H9 (cell line): ENCODE results near the gene FHIT. TPM values are rescaled to one million over a fixed set of nuclear protein-coding genes. Genes with fewer than 3 reads are reported as not detected.

ENCODE experiments used
- DNase-seq: peaks from one replicate; pipeline ENCODE4 v3.0.0-alpha.2; 2017
- H2AFZ ChIP-seq: one replicate; pipeline ENCODE4 v1.6.1; 2013; ENCODE audit warnings: mild to moderate bottlenecking, low read length, control low read depth, moderate library complexity
- H2AK5ac ChIP-seq: 2 replicates; pipeline ENCODE4 v1.6.1; 2013; ENCODE audit warnings: low read length, control low read depth, mixed read lengths; ENCODE audit not compliant: insufficient read length
- H2BK120ac ChIP-seq: one replicate; pipeline ENCODE4 v1.6.1; 2013; ENCODE audit warnings: low read depth, mild to moderate bottlenecking, low read length, control low read depth, inconsistent platforms; ENCODE audit not compliant: poor library complexity, severe bottlenecking
- H2BK12ac ChIP-seq: 2 replicates; pipeline ENCODE4 v1.6.1; 2013; ENCODE audit warnings: low read length, control low read depth, mixed read lengths, low read depth; ENCODE audit not compliant: insufficient read length
- H2BK15ac ChIP-seq: 2 replicates; pipeline ENCODE4 v1.6.1; 2013; ENCODE audit warnings: low read depth, low read length, control low read depth
- H2BK20ac ChIP-seq: one replicate; pipeline ENCODE4 v1.6.1; 2013; ENCODE audit warnings: low read depth, mild to moderate bottlenecking, low read length, control low read depth, inconsistent platforms; ENCODE audit not compliant: poor library complexity, severe bottlenecking
- H2BK5ac ChIP-seq: 2 replicates; pipeline ENCODE4 v1.6.1; 2013; ENCODE audit warnings: low read length, control low read depth, mixed read lengths; ENCODE audit not compliant: insufficient read length
- H3K14ac ChIP-seq: 2 replicates; pipeline ENCODE4 v1.6.1; 2013; ENCODE audit warnings: low read length, control low read depth; ENCODE audit not compliant: insufficient read depth
- H3K18ac ChIP-seq: 2 replicates; pipeline ENCODE4 v1.6.1; 2013; ENCODE audit warnings: low read depth, mild to moderate bottlenecking, mixed read lengths, low read length, control low read depth; ENCODE audit not compliant: insufficient read length
- H3K23ac ChIP-seq: 2 replicates; pipeline ENCODE4 v1.6.1; 2013; ENCODE audit warnings: low read length, control low read depth, mixed read lengths, low read depth; ENCODE audit not compliant: insufficient read length
- H3K23me2 ChIP-seq: 2 replicates; pipeline ENCODE4 v1.6.1; 2013; ENCODE audit warnings: low read depth, mild to moderate bottlenecking, mixed read lengths, low read length, control low read depth; ENCODE audit not compliant: insufficient read length, poor library complexity, severe bottlenecking
- H3K27ac ChIP-seq: 2 replicates; pipeline ENCODE4 v1.5.1; 2013; ENCODE audit warnings: low read length, control low read depth, mixed read lengths, low read depth; ENCODE audit not compliant: insufficient read length
- H3K27me3 ChIP-seq: 2 replicates; pipeline ENCODE4 v1.6.1; 2013; ENCODE audit warnings: low read length, control low read depth, inconsistent platforms; ENCODE audit not compliant: insufficient read depth
- H3K4ac ChIP-seq: 2 replicates; pipeline ENCODE4 v1.6.1; 2013; ENCODE audit warnings: low read depth, mild to moderate bottlenecking, control low read depth, inconsistent platforms, low read length, moderate library complexity
- H3K4me1 ChIP-seq: 2 replicates; pipeline ENCODE4 v1.6.1; 2013; ENCODE audit warnings: low read length, control low read depth, inconsistent platforms; ENCODE audit not compliant: insufficient read depth
- H3K4me2 ChIP-seq: 2 replicates; pipeline ENCODE4 v1.6.1; 2013; ENCODE audit warnings: low read length, control low read depth, mixed read lengths; ENCODE audit not compliant: insufficient read length, insufficient read depth
- H3K56ac ChIP-seq: 2 replicates; pipeline ENCODE4 v1.6.1; 2013; ENCODE audit warnings: low read depth, mild to moderate bottlenecking, mixed read lengths, low read length, control low read depth; ENCODE audit not compliant: insufficient read length
- H3K79me1 ChIP-seq: 2 replicates; pipeline ENCODE4 v1.6.1; 2013; ENCODE audit warnings: low read depth, mild to moderate bottlenecking, moderate library complexity, low read length, control low read depth, inconsistent platforms; ENCODE audit not compliant: insufficient read depth, poor library complexity, severe bottlenecking
- H3K79me2 ChIP-seq: 2 replicates; pipeline ENCODE4 v1.6.1; 2013; ENCODE audit warnings: low read length, control low read depth, inconsistent platforms; ENCODE audit not compliant: insufficient read depth
- H3K9ac ChIP-seq: 2 replicates; pipeline ENCODE4 v1.6.1; 2013; ENCODE audit warnings: low read length, control low read depth, mixed read lengths; ENCODE audit not compliant: insufficient read length; ENCODE audit errors: extremely low read depth
- H3K9me3 ChIP-seq: one replicate; pipeline ENCODE4 v1.6.1; 2013; ENCODE audit warnings: low read depth, low read length, inconsistent platforms; ENCODE audit not compliant: control insufficient read depth
- H3T11ph ChIP-seq: one replicate; pipeline ENCODE4 v1.6.1; 2013; ENCODE audit warnings: mild to moderate bottlenecking, low read length, control low read depth, inconsistent platforms
- H4K20me1 ChIP-seq: one replicate; pipeline ENCODE4 v1.6.1; 2013; ENCODE audit not compliant: control insufficient read depth, insufficient read length, insufficient read depth
- H4K5ac ChIP-seq: 2 replicates; pipeline ENCODE4 v1.6.1; 2013; ENCODE audit warnings: low read depth, mild to moderate bottlenecking, mixed read lengths, low read length, control low read depth; ENCODE audit not compliant: insufficient read length
- H4K8ac ChIP-seq: replicated peaks from 2 replicates; pipeline ENCODE4 v1.6.1; 2013; ENCODE audit warnings: low read length, control low read depth, mixed read lengths, low read depth; ENCODE audit not compliant: insufficient read length
- H4K91ac ChIP-seq: 2 replicates; pipeline ENCODE4 v1.6.1; 2013; ENCODE audit warnings: low read depth, mild to moderate bottlenecking, moderate library complexity, mixed read lengths, low read length, control low read depth; ENCODE audit not compliant: insufficient read length
- H3K27ac Mint-ChIP-seq, 3 experiments: 2 replicates in 2 of 3; 3 replicates in 1 of 3; pipeline ENCODE4 v1.8.0; 2020 to 2021; ENCODE audit warnings: mixed read lengths in 3 of 3, mild to moderate bottlenecking in 1 of 3, moderate library complexity in 1 of 3
- H3K27me3 Mint-ChIP-seq: 2 replicates; pipeline ENCODE4 v1.8.0; 2021; ENCODE audit warnings: low read depth, mild to moderate bottlenecking, moderate library complexity, mixed read lengths
- H3K36me3 Mint-ChIP-seq, 3 experiments: 2 replicates in 2 of 3; 3 replicates in 1 of 3; pipeline ENCODE4 v1.8.0; 2020 to 2021; ENCODE audit warnings: low read depth in 3 of 3, mixed read lengths in 3 of 3; ENCODE audit not compliant: insufficient read depth in 1 of 3
- H3K4me1 Mint-ChIP-seq, 2 experiments: 2 replicates each; pipeline ENCODE4 v1.8.0; 2020; ENCODE audit warnings: mixed read lengths in 2 of 2
- H3K4me3 Mint-ChIP-seq, 2 experiments: 2 replicates in 1 of 2; 3 replicates in 1 of 2; pipeline ENCODE4 v1.8.0; 2020 to 2021; ENCODE audit warnings: mild to moderate bottlenecking in 2 of 2, mixed read lengths in 2 of 2, moderate library complexity in 1 of 2
- H3K9me3 Mint-ChIP-seq, 2 experiments: 2 replicates in 1 of 2; 3 replicates in 1 of 2; pipeline ENCODE4 v1.8.0; 2020; ENCODE audit warnings: mild to moderate bottlenecking in 2 of 2, mixed read lengths in 2 of 2, moderate library complexity in 1 of 2
- CTCF ChIP-seq: fragments of 200-600 bp; sonication (generic); conservative IDR thresholded peaks from 3 replicates; pipeline ENCODE4 v1.8.0; 2021; ENCODE audit warnings: antibody characterized with exemption, mild to moderate bottlenecking
- WGBS: extraction: QIAGEN DNeasy Blood & Tissue Kit; methylation state at CpG from one replicate; pipeline ENCODE4 v1.1.7; 2013; ENCODE audit warnings: missing lambda C conversion rate, low lambda C conversion rate, mixed read lengths; ENCODE audit not compliant: insufficient read length; ENCODE audit errors: extremely low coverage; 5-methylcytosine and 5-hydroxymethylcytosine counted together
- total RNA-seq: library from RNA; stranded (reverse); gene quantifications from 2 replicates; pipeline ENCODE4 v1.2.1, GENCODE V29; 2021

Gene FHIT
- total RNA-seq, 1 experiment from 2014 or later: 3.0 TPM

DNA sequence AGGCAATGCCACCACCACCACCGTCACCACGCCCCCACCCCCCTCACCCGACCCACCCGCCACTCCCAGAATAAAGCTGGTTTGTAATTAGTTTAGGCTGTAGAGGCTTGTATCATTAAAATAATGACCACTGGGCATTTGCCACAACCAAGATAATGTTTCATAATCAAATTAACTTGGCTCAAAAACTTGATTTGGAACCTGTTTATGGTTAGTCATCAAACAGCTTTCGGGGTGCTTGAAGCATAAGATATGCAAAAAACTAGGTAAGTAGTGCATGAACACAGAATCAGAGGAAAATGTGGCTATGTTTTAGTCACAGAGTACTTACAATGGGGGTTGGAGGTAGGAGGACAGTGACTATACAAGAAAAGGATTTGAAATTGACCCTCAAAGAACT, 115.1 kb downstream of the FHIT start:
- H3K79me1 ChIP-seq: no peaks in the 10 kb centered on the region
- no peak for DNase-seq
- H4K8ac ChIP-seq: no peak overlapping the region
- no peak overlapping the region for H3K4ac ChIP-seq
- H2AFZ ChIP-seq: no peak overlapping the region
- H4K5ac ChIP-seq: no peak overlapping the region
- H2BK15ac ChIP-seq: no peak overlapping the region
- no peak overlapping the region for H4K91ac ChIP-seq
- no peak overlapping the region for H2BK120ac ChIP-seq
- H3K4me1 Mint-ChIP-seq: peaks cover 24 to 28% of the 10 kb centered on the region in 2 experiments
- no peak overlapping the region for H2BK12ac ChIP-seq
- H3K27ac ChIP-seq: no peak overlapping the region
- H3K4me2 ChIP-seq: no peak overlapping the region
- H2BK20ac ChIP-seq: no peak overlapping the region
- H4K20me1 ChIP-seq: no peaks in the 10 kb centered on the region
- TF ChIP-seq CTCF: no peak
- no peak overlapping the region for H3T11ph ChIP-seq
- H3K9me3 Mint-ChIP-seq: no peaks in the 10 kb centered on the region
- H3K14ac ChIP-seq: no peak overlapping the region
- H3K27ac Mint-ChIP-seq: no peak overlapping the region
- no peaks in the 10 kb centered on the region for H3K23me2 ChIP-seq
- no peak overlapping the region for H3K56ac ChIP-seq
- no peaks in the 10 kb centered on the region for H3K27me3 ChIP-seq
- no peaks in the 10 kb centered on the region for H3K9me3 ChIP-seq
- no peak overlapping the region for H2BK5ac ChIP-seq
- H3K23ac ChIP-seq: no peak overlapping the region
- no peaks in the 10 kb centered on the region for H3K79me2 ChIP-seq
- WGBS: no CpG with 5 or more reads among the region's 5 CpGs
- peaks cover 0 to 3% (median 0%) of the 10 kb centered on the region in 3 experiments; a peak in 2 of 7 replicates for H3K36me3 Mint-ChIP-seq
- H3K4me3 Mint-ChIP-seq: no peak overlapping the region
- no peaks in the 10 kb centered on the region for H3K27me3 Mint-ChIP-seq
- no peak overlapping the region for H3K18ac ChIP-seq
- peaks cover 8% of the 10 kb centered on the region; the same call in 1 of the 2 replicates for H3K4me1 ChIP-seq
- no peak overlapping the region for H2AK5ac ChIP-seq
- no peak overlapping the region for H3K9ac ChIP-seq
